Activated CD8-positive, alpha-beta memory T cell treated with anti-CD3 and anti-CD28 coated beads for 24 hours (primary cell): ENCODE measurements around the gene GIMAP8.
"Not testable (repeated sequence)": the region's sequence is repeated elsewhere in the genome, so short reads cannot be mapped to it uniquely, and the experiment has no call there.

Experiments used
- DNase-seq: peaks from one replicate; pipeline ENCODE4 v3.0.0-alpha.2; 2020

Gene GIMAP8

DNA sequence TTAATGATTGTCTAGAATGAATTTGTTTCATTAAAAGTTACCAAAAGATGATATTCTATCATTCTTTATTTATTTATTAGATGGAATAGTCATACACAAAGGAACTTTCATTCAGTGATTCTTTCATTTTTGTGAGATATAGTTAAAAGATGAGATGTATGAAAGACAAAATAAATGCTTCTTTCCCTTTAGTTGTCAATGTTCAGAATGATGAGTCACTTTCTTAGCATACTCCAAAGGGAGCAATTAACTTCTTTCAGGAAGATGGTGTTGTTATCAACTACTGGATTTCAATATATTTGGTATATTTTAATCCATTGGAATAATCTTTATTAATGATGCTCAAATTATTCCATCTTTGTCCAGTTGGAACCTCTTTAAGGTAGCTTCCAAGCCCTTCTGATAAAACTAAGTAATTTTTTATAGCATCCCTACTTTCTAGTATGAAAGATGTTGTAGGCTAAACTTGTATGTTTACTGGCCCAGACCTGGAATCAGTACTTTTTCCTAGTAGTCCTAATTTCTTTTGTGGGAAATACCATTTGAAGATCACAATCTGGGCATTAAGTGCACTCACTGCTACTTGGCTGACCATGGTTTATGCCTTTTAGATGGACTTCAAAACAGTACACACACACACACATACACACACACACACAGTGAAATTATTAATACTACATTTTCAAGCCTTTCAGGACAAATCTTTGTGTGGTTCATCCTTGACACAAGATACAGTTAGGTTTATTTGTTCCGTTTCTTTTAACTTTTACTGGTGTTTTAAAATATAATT, 66.7 kb downstream of the GIMAP8 start:
- DNase-seq: no peak

DNA sequence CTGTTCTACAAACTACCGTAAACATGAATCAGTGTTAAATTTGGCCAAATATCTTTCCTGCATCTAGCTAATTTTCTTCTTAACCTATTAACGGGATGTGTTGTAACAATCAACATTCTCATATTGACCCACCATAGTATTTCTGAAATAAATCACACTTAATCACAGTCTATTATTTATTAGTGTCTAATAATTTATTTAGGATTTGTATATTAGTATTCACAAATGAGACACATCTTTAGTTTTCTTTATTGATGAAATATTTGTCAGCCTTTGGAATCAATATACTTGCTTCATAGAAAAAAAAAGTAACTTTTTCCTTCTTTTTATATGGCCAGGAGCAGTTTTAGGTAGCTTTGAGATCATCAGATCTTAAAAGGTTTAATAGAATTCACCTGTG, 68.9 kb downstream of the GIMAP8 start:
- DNase-seq: no peak

GRCh38 chr7:150520145-150520544, 69.7 kb downstream of the GIMAP8 start:
- DNase-seq: peak; percentile 82

GRCh38 chr7:150522931-150523330, 72.5 kb downstream of the GIMAP8 start:
- DNase-seq: not testable (repeated sequence)

- no peak for DNase-seq
Measured at GRCh38 chr7:150524018-150524417, 73.6 kb downstream of the GIMAP8 start.
